ENCODE data around the gene FBXO38.

- TF ChIP-seq CTCF (IDR thresholded peaks at IDR 0.05), result no peak
- TF ChIP-seq POLR2A (IDR thresholded peaks at IDR 0.05), result no peak
Observed at GRCh38 chr5:148379340-148379739, 4.4 kb upstream of the FBXO38 start.

Measured in adrenal gland (tissue), 5 donors.